ENCODE measurements around the gene DVL2.

Gene DVL2

GRCh38 chr17:7218166-7218565 is 16.2 kb downstream of the DVL2 start:
- no peak for DNase-seq

GRCh38 chr17:7217113-7217987 is 17.0 kb downstream of the DVL2 start:
- peak; percentile 71 for DNase-seq

- no peak for DNase-seq
Observed at GRCh38 chr17:7216242-7217112, 17.8 kb downstream of the DVL2 start.

- no peak for DNase-seq
Observed at GRCh38 chr17:7215652-7216180, 18.6 kb downstream of the DVL2 start.

GRCh38 chr17:7215136-7215638 is 19.1 kb downstream of the DVL2 start:
- no peak for DNase-seq

GRCh38 chr17:7214300-7215135 is 19.8 kb downstream of the DVL2 start:
- DNase-seq = peak; percentile 99

- peak; percentile 99 for DNase-seq
Observed at GRCh38 chr17:7213895-7214299, 20.4 kb downstream of the DVL2 start.

- DNase-seq = no peak
Observed at GRCh38 chr17:7211491-7212273, 22.6 kb downstream of the DVL2 start.

- DNase-seq = no peak
Observed at GRCh38 chr17:7208754-7209460, 25.4 kb downstream of the DVL2 start.

- DNase-seq = no peak
Observed at GRCh38 chr17:7208027-7208571, 26.2 kb downstream of the DVL2 start.

GRCh38 chr17:7207120-7208001 is 27.0 kb downstream of the DVL2 start:
- no peak for DNase-seq

GRCh38 chr17:7205561-7205960 is 28.8 kb downstream of the DVL2 start:
- DNase-seq = no peak

GRCh38 chr17:7204828-7205461 is 29.4 kb downstream of the DVL2 start:
- DNase-seq = peak; percentile 99

GRCh38 chr17:7204336-7204735 is 30.0 kb downstream of the DVL2 start:
- DNase-seq = peak; percentile 94

GRCh38 chr17:7203391-7203790 is 30.9 kb downstream of the DVL2 start:
- DNase-seq = no peak

GRCh38 chr17:7196651-7197401 is 37.5 kb downstream of the DVL2 start:
- DNase-seq = no peak

GRCh38 chr17:7195971-7196370 is 38.3 kb downstream of the DVL2 start:
- no peak for DNase-seq

GRCh38 chr17:7192271-7192937 is 41.9 kb downstream of the DVL2 start:
- peak; percentile 88 for DNase-seq
